Suprapubic skin (tissue), 4 donors: ENCODE data around the gene RMI2. TPM values are rescaled to one million over a fixed set of nuclear protein-coding genes. Genes with fewer than 3 reads are reported as not detected.

Source experiments
- DNase-seq, 2 donors: peaks; one replicate each; pipeline ENCODE4 v3.0.0-alpha.2; 2019; ENCODE audit warnings: low spot score in 2 of 2
- H3K27ac ChIP-seq: fragments of 200-600 bp; sonication (generic); one replicate; pipeline ENCODE4 v1.5.1; 2019
- H3K27me3 ChIP-seq: fragments of 200-600 bp; sonication (generic); one replicate; pipeline ENCODE4 v1.5.1; 2019
- H3K36me3 ChIP-seq: fragments of 200-600 bp; sonication (generic); one replicate; pipeline ENCODE4 v1.5.1; 2019
- H3K4me1 ChIP-seq: fragments of 200-600 bp; sonication (generic); one replicate; pipeline ENCODE4 v1.5.1; 2019
- H3K4me3 ChIP-seq: fragments of 200-600 bp; sonication (generic); one replicate; pipeline ENCODE4 v1.5.1; 2019; ENCODE audit warnings: mild to moderate bottlenecking
- H3K9me3 ChIP-seq: fragments of 200-600 bp; sonication (generic); one replicate; pipeline ENCODE4 v1.5.1; 2019
- CTCF ChIP-seq, 2 donors: fragments of 200-600 bp in 1 of 2; fragments of 450-650 bp in 1 of 2; sonication (generic) in 1 of 2; IDR thresholded peaks; one replicate each; pipeline ENCODE4 v1.5.1; 2016 to 2019; ENCODE audit warnings: antibody characterized with exemption in 2 of 2, mild to moderate bottlenecking in 1 of 2, moderate library complexity in 1 of 2
- EP300 ChIP-seq: sonication (generic); formaldehyde crosslinking; IDR thresholded peaks from one replicate; pipeline ENCODE4 v1.6.1; 2017; ENCODE audit warnings: antibody characterized with exemption
- POLR2A ChIP-seq, 2 donors: fragments of 450-650 bp; IDR thresholded peaks; one replicate each; pipeline ENCODE4 v1.6.1; 2017; ENCODE audit warnings: antibody characterized with exemption in 2 of 2, mild to moderate bottlenecking in 2 of 2, moderate library complexity in 2 of 2
- POLR2AphosphoS5 ChIP-seq, 3 donors: sonication (generic); formaldehyde crosslinking; IDR thresholded peaks; one replicate each; pipeline ENCODE4 v1.6.1; 2017; ENCODE audit warnings: antibody characterized with exemption in 3 of 3
- WGBS: methylation state at CpG from one replicate; pipeline ENCODE4 v1.1.5; 2018; 5-methylcytosine and 5-hydroxymethylcytosine counted together
- total RNA-seq, 4 donors: library from RNA; depleted of rRNA; stranded (reverse); fragments of >200 nt; gene quantifications; one replicate each; pipeline ENCODE4 v1.1.0, GENCODE V29; 2016

Gene RMI2
- total RNA-seq, 4 donors from 2014 or later, result 2.7 to 7.7 (median 6.4) TPM

GRCh38 chr16:11393366-11393765, 48.1 kb downstream of the RMI2 start:
- Histone ChIP-seq H3K27ac (no peak overlapping the region), H3K4me1 (peaks cover 19% of the 10 kb centered on the region), H3K4me3 (no peak overlapping the region), H3K27me3 (no peaks in the 10 kb centered on the region), H3K9me3 (no peaks in the 10 kb centered on the region), H3K36me3 (no peaks in the 10 kb centered on the region)
- TF ChIP-seq POLR2AphosphoS5 (IDR thresholded peaks at IDR 0.05) (no peak), POLR2A (IDR thresholded peaks at IDR 0.05) (no peak), EP300 (no peak), CTCF (IDR thresholded peaks at IDR 0.05) (no peak)
- WGBS, result 85% methylated on average over 11 of the region's 11 CpGs
- DNase-seq, result peak in 1 of 2 donors; percentile 50

GRCh38 chr16:11393861-11394592, 48.8 kb downstream of the RMI2 start:
- peaks cover 12% of the 10 kb centered on the region for H3K4me1 ChIP-seq
- WGBS, result 74% methylated on average over 10 of the region's 10 CpGs
- TF ChIP-seq POLR2A (IDR thresholded peaks at IDR 0.05) (no peak), CTCF (IDR thresholded peaks at IDR 0.05) (no peak), POLR2AphosphoS5 (IDR thresholded peaks at IDR 0.05) (no peak), EP300 (no peak)
- H3K36me3 ChIP-seq, result no peaks in the 10 kb centered on the region
- H3K27ac ChIP-seq, result no peak overlapping the region
- H3K9me3 ChIP-seq, result no peaks in the 10 kb centered on the region
- H3K27me3 ChIP-seq, result no peaks in the 10 kb centered on the region
- H3K4me3 ChIP-seq, result no peak overlapping the region
- DNase-seq, result peak in 1 of 2 donors; percentile 28

GRCh38 chr16:11394593-11394960, 49.3 kb downstream of the RMI2 start:
- H3K36me3 ChIP-seq, result no peaks in the 10 kb centered on the region
- no peak overlapping the region for H3K27ac ChIP-seq
- H3K9me3 ChIP-seq, result no peaks in the 10 kb centered on the region
- WGBS, result 70% methylated on average over 3 of the region's 3 CpGs
- H3K27me3 ChIP-seq, result no peaks in the 10 kb centered on the region
- peak in 1 of 2 donors; percentile 37 for DNase-seq
- no peak overlapping the region for H3K4me3 ChIP-seq
- TF ChIP-seq POLR2AphosphoS5 (IDR thresholded peaks at IDR 0.05) (no peak), CTCF (IDR thresholded peaks at IDR 0.05) (no peak), POLR2A (IDR thresholded peaks at IDR 0.05) (no peak), EP300 (no peak)
- peaks cover 10% of the 10 kb centered on the region for H3K4me1 ChIP-seq

GRCh38 chr16:11395008-11395948, 50.0 kb downstream of the RMI2 start:
- DNase-seq, result peak in 1 of 2 donors; percentile 55
- Histone ChIP-seq H3K27ac (no peak overlapping the region), H3K36me3 (no peaks in the 10 kb centered on the region), H3K27me3 (no peaks in the 10 kb centered on the region), H3K9me3 (no peaks in the 10 kb centered on the region), H3K4me3 (no peak overlapping the region), H3K4me1 (peaks cover 4% of the 10 kb centered on the region)
- no peak for TF ChIP-seq POLR2AphosphoS5 (IDR thresholded peaks at IDR 0.05)
- no peak for TF ChIP-seq CTCF (IDR thresholded peaks at IDR 0.05)
- no peak for TF ChIP-seq POLR2A (IDR thresholded peaks at IDR 0.05)
- no peak for TF ChIP-seq EP300
- 65% methylated on average over 22 of the region's 22 CpGs for WGBS

- Histone ChIP-seq H3K27ac (no peak overlapping the region), H3K9me3 (no peaks in the 10 kb centered on the region), H3K4me3 (no peak overlapping the region), H3K4me1 (peaks cover 4% of the 10 kb centered on the region), H3K36me3 (no peaks in the 10 kb centered on the region), H3K27me3 (no peaks in the 10 kb centered on the region)
- 19% methylated on average over 3 of the region's 3 CpGs for WGBS
- TF ChIP-seq CTCF (IDR thresholded peaks at IDR 0.05) (no peak), POLR2A (IDR thresholded peaks at IDR 0.05) (no peak), POLR2AphosphoS5 (IDR thresholded peaks at IDR 0.05) (no peak), EP300 (no peak)
- peak in 1 of 2 donors; percentile 18 for DNase-seq
Observed at GRCh38 chr16:11395949-11396240, 50.6 kb downstream of the RMI2 start.
